Measurements from ENCODE around the gene ARHGAP24. TPM values are rescaled to one million over a fixed set of nuclear protein-coding genes. Genes with fewer than 3 reads are reported as not detected.

The ARHGAP24 gene
- total RNA-seq, 4 donors from 2014 or later: 54.8 to 88.6 (median 62.6) TPM

DNA sequence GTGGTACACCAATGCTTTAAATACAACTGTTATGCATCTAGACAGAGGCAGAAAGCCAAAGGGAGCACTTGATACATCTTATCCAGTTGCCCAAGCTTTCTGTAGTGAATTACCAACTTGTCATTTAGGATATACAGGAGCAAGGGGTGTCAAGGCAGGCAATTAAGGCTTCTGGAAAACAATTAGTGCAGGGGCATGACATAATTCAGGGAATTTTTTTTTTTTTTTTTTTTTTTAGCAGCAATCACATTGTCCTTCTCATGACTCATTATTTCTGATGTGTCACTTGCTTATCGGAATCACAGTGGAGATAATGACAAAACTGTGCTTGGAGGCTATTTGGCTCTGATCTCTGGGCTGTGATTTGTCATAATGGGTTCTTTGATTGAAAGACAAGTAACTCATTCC is 259.5 kb downstream of the ARHGAP24 start:
- TF ChIP-seq, protein P1, sequence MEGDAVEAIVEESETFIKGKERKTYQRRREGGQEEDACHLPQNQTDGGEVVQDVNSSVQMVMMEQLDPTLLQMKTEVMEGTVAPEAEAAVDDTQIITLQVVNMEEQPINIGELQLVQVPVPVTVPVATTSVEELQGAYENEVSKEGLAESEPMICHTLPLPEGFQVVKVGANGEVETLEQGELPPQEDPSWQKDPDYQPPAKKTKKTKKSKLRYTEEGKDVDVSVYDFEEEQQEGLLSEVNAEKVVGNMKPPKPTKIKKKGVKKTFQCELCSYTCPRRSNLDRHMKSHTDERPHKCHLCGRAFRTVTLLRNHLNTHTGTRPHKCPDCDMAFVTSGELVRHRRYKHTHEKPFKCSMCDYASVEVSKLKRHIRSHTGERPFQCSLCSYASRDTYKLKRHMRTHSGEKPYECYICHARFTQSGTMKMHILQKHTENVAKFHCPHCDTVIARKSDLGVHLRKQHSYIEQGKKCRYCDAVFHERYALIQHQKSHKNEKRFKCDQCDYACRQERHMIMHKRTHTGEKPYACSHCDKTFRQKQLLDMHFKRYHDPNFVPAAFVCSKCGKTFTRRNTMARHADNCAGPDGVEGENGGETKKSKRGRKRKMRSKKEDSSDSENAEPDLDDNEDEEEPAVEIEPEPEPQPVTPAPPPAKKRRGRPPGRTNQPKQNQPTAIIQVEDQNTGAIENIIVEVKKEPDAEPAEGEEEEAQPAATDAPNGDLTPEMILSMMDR (IDR thresholded peaks at IDR 0.05; ENCODE audit: low read depth): no peak

DNA sequence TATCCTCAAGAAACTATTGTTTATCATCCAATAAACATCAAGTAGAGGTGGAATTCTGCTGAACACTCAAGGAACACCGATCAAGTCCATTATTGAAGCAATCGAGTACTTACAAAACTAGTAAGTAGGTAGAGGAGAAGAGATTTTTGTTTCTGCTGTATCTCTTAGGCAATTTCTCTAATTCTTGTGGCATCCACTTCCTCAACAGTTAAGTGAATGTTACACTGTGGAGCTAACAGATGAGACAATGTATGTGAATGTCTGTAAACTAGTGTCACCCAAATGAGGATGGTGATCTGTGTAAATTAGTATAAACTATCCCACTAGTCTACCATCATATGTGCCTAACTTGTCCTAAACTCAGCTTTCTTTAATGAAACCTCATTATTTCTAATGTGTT is 261.6 kb downstream of the ARHGAP24 start:
- TF ChIP-seq, protein P1 (IDR thresholded peaks at IDR 0.05; ENCODE audit: low read depth): no peak

DNA sequence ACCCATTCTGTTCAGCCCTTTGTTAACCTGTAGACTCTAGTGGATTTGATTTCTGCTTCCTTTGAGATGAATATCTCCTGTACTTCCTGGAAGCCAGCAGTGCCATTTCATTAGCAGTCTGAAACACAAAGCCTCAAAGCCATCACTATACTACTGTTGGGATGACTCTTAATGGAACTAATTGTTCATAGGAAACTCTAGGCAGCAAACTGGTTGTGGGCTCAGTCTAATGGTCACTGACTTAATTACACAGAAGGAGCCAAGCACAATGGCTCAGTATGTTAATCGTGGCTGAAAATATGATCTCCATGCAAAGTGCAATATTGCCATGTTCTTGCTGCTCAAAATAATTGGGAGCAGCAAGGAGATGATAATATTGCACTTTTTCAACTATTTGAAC is 262.3 kb downstream of the ARHGAP24 start:
- TF ChIP-seq, protein P1 (IDR thresholded peaks at IDR 0.05; ENCODE audit: low read depth): no peak

DNA sequence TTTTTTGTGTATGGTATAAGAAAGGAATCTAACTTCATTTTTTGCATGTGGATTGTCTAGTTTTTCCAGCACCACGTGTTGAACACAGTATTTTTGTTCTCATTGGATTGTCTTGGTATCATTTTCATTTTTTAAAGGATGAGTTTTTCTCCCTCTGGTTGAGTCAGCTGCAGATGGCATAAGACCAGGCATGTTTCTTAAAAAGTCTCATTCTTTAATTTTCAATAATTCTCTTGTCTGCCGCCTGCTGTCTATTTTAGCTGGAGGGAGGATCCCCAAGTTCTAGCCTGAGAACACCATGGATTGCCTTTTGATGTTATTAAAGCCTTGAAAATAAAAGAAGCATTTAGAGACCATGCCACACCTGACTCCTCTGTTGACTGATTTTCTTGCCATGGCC is 263.8 kb downstream of the ARHGAP24 start:
- TF ChIP-seq, protein P1 (IDR thresholded peaks at IDR 0.05; ENCODE audit: low read depth): no peak

DNA sequence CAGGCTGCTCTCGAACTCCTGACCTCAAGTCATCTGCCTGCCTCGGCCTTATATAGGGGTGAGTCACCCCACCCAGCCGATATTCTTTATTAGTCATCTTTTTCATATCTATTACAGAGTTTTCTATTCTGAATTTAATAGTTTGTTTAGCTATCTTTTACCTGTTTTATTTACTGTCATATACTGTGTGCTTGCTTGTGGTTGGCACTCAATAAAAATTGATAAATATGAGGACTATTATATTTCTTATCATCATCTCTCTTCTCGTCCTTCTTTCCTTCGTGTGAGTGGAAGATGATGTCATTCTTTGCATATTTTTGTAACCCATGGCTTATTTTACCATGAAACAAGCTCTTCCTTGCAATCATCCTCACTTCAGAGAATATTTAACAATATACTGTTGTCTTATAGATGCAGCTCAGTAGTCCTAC is 265.5 kb downstream of the ARHGAP24 start:
- TF ChIP-seq, protein P1 (IDR thresholded peaks at IDR 0.05; ENCODE audit: low read depth): no peak

DNA sequence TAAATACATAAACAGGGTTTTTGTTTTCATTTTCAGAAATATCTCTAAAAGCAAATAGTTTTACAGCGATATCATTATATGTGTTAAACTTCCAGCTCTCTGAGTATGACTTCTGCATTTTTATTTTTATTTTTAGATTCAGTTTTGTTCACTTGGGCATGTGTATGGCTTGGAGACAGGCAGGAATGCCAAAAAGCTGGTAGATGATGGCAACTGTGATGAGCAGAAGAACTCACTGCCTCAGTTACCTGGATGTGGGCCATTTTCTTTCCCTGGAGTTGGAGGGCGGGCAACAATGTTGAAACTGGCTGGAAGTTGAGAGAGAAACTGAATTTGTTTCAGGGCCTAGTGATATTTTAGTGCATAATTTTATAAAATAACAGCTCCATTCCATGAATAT is 266.4 kb downstream of the ARHGAP24 start:
- TF ChIP-seq, protein P1 (IDR thresholded peaks at IDR 0.05; ENCODE audit: low read depth): no peak

DNA sequence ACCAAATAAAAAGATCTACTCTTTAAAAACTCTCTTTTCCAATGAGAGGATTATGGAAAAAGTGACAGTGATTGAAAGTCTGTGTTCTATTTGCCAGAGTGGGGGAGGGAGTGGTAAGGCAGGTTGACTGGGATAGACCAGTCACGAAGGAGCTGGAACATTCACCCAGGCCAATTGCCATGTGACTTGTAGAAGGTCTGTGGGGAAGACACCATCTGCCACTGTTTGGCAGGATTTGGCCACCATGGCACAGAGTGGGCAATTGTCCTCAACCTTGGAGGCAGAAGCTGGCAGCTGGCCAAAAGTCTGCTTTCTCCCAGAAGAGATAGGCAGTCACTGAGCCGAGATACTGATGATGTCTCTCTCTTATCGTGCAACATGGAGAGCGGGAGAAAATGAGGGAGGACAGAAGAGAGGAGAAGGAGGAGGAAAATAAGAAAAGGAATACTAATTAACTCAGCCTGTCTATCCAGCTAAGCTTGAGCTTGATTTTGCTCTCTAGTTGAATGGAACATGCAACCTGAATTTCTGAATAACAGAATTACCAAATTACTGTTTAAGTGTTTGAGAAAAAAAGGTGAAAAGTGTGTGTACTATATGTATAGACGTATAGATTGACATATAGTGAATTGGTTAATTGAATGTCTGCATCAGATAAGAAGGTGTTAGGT is 267.1 kb downstream of the ARHGAP24 start:
- TF ChIP-seq, protein P1 (IDR thresholded peaks at IDR 0.05; ENCODE audit: low read depth): no peak

All from subcutaneous adipose tissue (tissue), 4 donors.